HepG2 (cell line): Measurements from ENCODE around the gene SLC10A1. TPM values are rescaled to one million over a fixed set of nuclear protein-coding genes. Genes with fewer than 3 reads are reported as not detected.
A peak's percentile ranks its signal among the peaks of the same experiment; 100 is the strongest.

ENCODE experiments used
- ATAC-seq: fragments of 200-7000 bp; cut with Tn5 transposase; 3 replicates; pipeline ENCODE4 v1.9.1; 2020; ENCODE audit warnings: mild to moderate bottlenecking, moderate library complexity
- BruUV-seq: library from RNA; stranded (reverse); fragments of 400-500 nt; replicated peaks from 2 replicates; lab custom pipeline; 2021; lab: Mats Ljungman, UMichigan
- CTCF ChIA-PET: fragments of 300-600 bp; formaldehyde crosslinking; extraction: SDS; loops from one replicate; lab custom pipeline; 2021; ENCODE audit warnings: low total read pairs, inconsistent platforms, low intra/inter-chr PET ratio; lab: Yijun Ruan, JAX
- POLR2A ChIA-PET: fragments of 350-600 bp; sonication (Branson Sonifier 250); formaldehyde crosslinking; loops from one replicate; lab custom pipeline; 2020; ENCODE audit warnings: antibody characterized with exemption, inconsistent platforms; lab: Yijun Ruan, JAX
- DNase-seq: peaks from one replicate; pipeline ENCODE4 v3.0.0-alpha.2; 2015; ENCODE audit warnings: low spot score
- FAIRE-seq: peaks from 3 replicates; lab custom pipeline; 2011; peaks lifted over from hg19 to GRCh38; lab: Jason Lieb, UNC
- H2AFZ ChIP-seq: one replicate; pipeline ENCODE4 v1.6.1; 2011; ENCODE audit warnings: low read length, inconsistent platforms
- H3K27ac ChIP-seq: fragments of 300-600 bp; 3 replicates; pipeline ENCODE4 v1.8.0; 2011; ENCODE audit warnings: mixed run types, mild to moderate bottlenecking, mixed read lengths, low read length, inconsistent platforms; ENCODE audit not compliant: insufficient read depth; ENCODE audit errors: extremely low read length
- H3K27me3 ChIP-seq, 2 experiments: fragments of 200-600 bp in 1 of 2; 2 replicates in 1 of 2; 3 replicates in 1 of 2; pipeline versions ENCODE4 v1.6.0 to v1.8.0; 2011; ENCODE audit warnings: low read length in 2 of 2, mild to moderate bottlenecking in 2 of 2, moderate library complexity in 2 of 2, inconsistent platforms in 1 of 2; ENCODE audit not compliant: insufficient read depth in 2 of 2, control insufficient read depth in 1 of 2
- H3K36me3 ChIP-seq, 2 experiments: fragments of 200-600 bp in 1 of 2; replicated peaks in 1 of 2; 2 replicates in 1 of 2; 3 replicates in 1 of 2; pipeline versions ENCODE4 v1.5.1 to v1.8.0; 2011; ENCODE audit warnings: low read length in 2 of 2, inconsistent platforms in 1 of 2; ENCODE audit not compliant: insufficient read depth in 2 of 2, control insufficient read depth in 1 of 2
- H3K4me1 ChIP-seq: 2 replicates; pipeline ENCODE4 v1.5.1; 2012; ENCODE audit warnings: low read length, inconsistent platforms; ENCODE audit not compliant: insufficient read depth
- H3K4me2 ChIP-seq: 2 replicates; pipeline ENCODE4 v1.6.0; 2011; ENCODE audit warnings: low read depth, low read length, inconsistent platforms
- H3K4me3 ChIP-seq, 3 experiments: fragments of 200-600 bp in 1 of 3; sonication (generic), shearing (Covaris generic) in 1 of 3; replicated peaks in 1 of 3; 2 replicates each; pipeline ENCODE4 v1.5.1; 2011 to 2016; ENCODE audit warnings: low read length in 3 of 3, inconsistent platforms in 2 of 3, low read depth in 2 of 3, mild to moderate bottlenecking in 2 of 3, control low read depth in 1 of 3, mixed read lengths in 1 of 3; ENCODE audit not compliant: insufficient read depth in 1 of 3
- H3K79me2 ChIP-seq: one replicate; pipeline ENCODE4 v1.6.1; 2011; ENCODE audit warnings: low read length, inconsistent platforms; ENCODE audit not compliant: insufficient read depth
- H3K9ac ChIP-seq: 2 replicates; pipeline ENCODE4 v1.6.0; 2011; ENCODE audit warnings: mild to moderate bottlenecking, low read depth, low read length, inconsistent platforms; ENCODE audit not compliant: insufficient read depth
- H3K9me3 ChIP-seq: 2 replicates; pipeline ENCODE4 v1.5.1; 2012; ENCODE audit warnings: mild to moderate bottlenecking, low read length
- H4K20me1 ChIP-seq: 2 replicates; pipeline ENCODE4 v1.6.0; 2011; ENCODE audit warnings: inconsistent platforms, mild to moderate bottlenecking, low read length, moderate library complexity; ENCODE audit not compliant: insufficient read depth
- GABPA ChIP-seq, 2 experiments: IDR thresholded peaks; 2 replicates each; pipeline ENCODE4 v1.6.1; 2011 to 2016; ENCODE audit warnings: low read depth in 2 of 2, low read length in 1 of 2, missing biosample characterization in 1 of 2, missing genetic modification characterization in 1 of 2
- MLLT10 ChIP-seq: sonication (generic); formaldehyde crosslinking; IDR thresholded peaks from 2 replicates; pipeline ENCODE4 v1.4.0; 2020; ENCODE audit warnings: missing genetic modification reagents
- POLR2AphosphoS2 ChIP-seq: IDR thresholded peaks from 2 replicates; pipeline ENCODE4 v1.6.1; 2011; ENCODE audit warnings: low read depth, low read length, improper control_type of control experiment
- RBFOX2 ChIP-seq: fragments of 200-400 bp; formaldehyde crosslinking; IDR thresholded peaks from 2 replicates; pipeline ENCODE4 v1.6.1; 2017; ENCODE audit warnings: low read depth, mild to moderate bottlenecking, low read length
- RFX5 ChIP-seq: IDR thresholded peaks from 2 replicates; pipeline ENCODE4 v1.6.1; 2011; ENCODE audit warnings: low read depth, low read length, improper control_type of control experiment
- ZBTB7B ChIP-seq: sonication (generic); formaldehyde crosslinking; IDR thresholded peaks from 2 replicates; pipeline ENCODE4 v1.4.0; 2020; ENCODE audit warnings: missing genetic modification reagents
- WGBS: methylation state at CpG from one replicate; pipeline ENCODE4 v1.1.6; 2017; ENCODE audit warnings: low lambda C conversion rate; 5-methylcytosine and 5-hydroxymethylcytosine counted together
- in situ Hi-C: cut with HindIII; loops from 2 replicates; pipeline ENCODE4 v1.10.0; 2017; ENCODE audit warnings: low pct_unique_long_range_greater_than_20kb; ENCODE audit not compliant: extremely low pct_ligation_motif_present
- intact Hi-C: fragments of 100-400 bp; cut with micrococcal nuclease; formaldehyde crosslinking; loops from one replicate; pipeline ENCODE4 v1.10.0; 2022; ENCODE audit not compliant: unreplicated experiment
- polyA plus RNA-seq, 8 experiments: library from polyadenylated mRNA; depleted of rRNA in 3 of 8; stranded (reverse) in 7 of 8; unstranded in 1 of 8; fragments of >200 nt; fragmentation: Illumina TruSeq in 4 of 8; extraction: Trizol in 4 of 8; gene quantifications; 2 replicates each; pipeline versions ENCODE4 v1.2.1 to v1.2.3, GENCODE V29; 2011 to 2016; ENCODE audit warnings: low read depth in 4 of 8, missing spikeins in 1 of 8, mixed read lengths in 1 of 8; ENCODE audit not compliant: insufficient read depth in 1 of 8
- total RNA-seq, 5 experiments: library from RNA; depleted of rRNA; stranded (reverse); fragments of >200 nt; fragmentation: Illumina TruSeq; extraction: Trizol; gene quantifications; 2 replicates each; pipeline ENCODE4 v1.2.3, GENCODE V29; 2016; ENCODE audit warnings: low read depth in 1 of 5
- TF ChIP-seq, protein P1 (sequence below): sonication (generic); formaldehyde crosslinking; IDR thresholded peaks from 2 replicates; pipeline ENCODE4 v1.5.0; 2020; ENCODE audit warnings: mild to moderate bottlenecking, missing genetic modification reagents, moderate library complexity
- TF ChIP-seq, protein P2 (sequence below): IDR thresholded peaks from 2 replicates; pipeline ENCODE4 v1.6.1; 2016; ENCODE audit warnings: low read depth, missing genetic modification reagents, missing compliant biosample characterization
- TF ChIP-seq, protein P3 (sequence below): sonication (generic); formaldehyde crosslinking; IDR thresholded peaks from 2 replicates; pipeline ENCODE4 v1.4.0; 2020; ENCODE audit warnings: missing genetic modification reagents

SLC10A1 gene
- total and polyA plus RNA-seq, 2 of the 13 experiments (the other 11 are each of a cell fraction or from before 2014, with no cell fraction given), result 0.17 TPM; not detected in 1

DNA sequence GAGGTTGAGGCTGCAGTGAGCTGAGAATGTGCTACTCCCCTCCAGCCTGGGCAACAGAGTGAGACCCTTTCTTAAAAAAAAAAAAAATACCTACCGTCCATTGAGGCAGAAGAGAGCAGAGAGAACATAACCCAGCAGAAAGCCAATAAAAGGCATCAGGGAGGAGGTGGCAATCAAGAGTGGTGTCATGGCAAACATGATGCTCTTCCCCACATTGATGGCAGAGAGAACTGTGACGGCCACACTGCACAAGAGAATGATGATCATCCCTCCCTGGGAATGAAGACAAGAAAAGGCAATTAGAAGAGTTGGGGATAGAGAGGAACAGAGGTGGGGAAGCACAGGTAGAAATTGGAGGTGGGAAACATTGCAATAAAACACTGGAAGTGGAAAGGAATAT is 18.0 kb downstream of the SLC10A1 start (continued):
- TF ChIP-seq ZBTB7B (CRISPR knock-in tag), result no peak
- TF ChIP-seq GABPA (IDR thresholded peaks at IDR 0.05; ENCODE audit: low read depth, low read length), result no peak
- no peak for TF ChIP-seq GABPA (CRISPR knock-in tag; IDR thresholded peaks at IDR 0.05; ENCODE audit: low read depth)
- no peak for TF ChIP-seq RFX5
- peak; percentile 3; the same call in 1 of the 2 replicates for TF ChIP-seq RBFOX2
- TF ChIP-seq, protein P1, sequence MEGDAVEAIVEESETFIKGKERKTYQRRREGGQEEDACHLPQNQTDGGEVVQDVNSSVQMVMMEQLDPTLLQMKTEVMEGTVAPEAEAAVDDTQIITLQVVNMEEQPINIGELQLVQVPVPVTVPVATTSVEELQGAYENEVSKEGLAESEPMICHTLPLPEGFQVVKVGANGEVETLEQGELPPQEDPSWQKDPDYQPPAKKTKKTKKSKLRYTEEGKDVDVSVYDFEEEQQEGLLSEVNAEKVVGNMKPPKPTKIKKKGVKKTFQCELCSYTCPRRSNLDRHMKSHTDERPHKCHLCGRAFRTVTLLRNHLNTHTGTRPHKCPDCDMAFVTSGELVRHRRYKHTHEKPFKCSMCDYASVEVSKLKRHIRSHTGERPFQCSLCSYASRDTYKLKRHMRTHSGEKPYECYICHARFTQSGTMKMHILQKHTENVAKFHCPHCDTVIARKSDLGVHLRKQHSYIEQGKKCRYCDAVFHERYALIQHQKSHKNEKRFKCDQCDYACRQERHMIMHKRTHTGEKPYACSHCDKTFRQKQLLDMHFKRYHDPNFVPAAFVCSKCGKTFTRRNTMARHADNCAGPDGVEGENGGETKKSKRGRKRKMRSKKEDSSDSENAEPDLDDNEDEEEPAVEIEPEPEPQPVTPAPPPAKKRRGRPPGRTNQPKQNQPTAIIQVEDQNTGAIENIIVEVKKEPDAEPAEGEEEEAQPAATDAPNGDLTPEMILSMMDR (CRISPR knock-in tag), result no peak

DNA sequence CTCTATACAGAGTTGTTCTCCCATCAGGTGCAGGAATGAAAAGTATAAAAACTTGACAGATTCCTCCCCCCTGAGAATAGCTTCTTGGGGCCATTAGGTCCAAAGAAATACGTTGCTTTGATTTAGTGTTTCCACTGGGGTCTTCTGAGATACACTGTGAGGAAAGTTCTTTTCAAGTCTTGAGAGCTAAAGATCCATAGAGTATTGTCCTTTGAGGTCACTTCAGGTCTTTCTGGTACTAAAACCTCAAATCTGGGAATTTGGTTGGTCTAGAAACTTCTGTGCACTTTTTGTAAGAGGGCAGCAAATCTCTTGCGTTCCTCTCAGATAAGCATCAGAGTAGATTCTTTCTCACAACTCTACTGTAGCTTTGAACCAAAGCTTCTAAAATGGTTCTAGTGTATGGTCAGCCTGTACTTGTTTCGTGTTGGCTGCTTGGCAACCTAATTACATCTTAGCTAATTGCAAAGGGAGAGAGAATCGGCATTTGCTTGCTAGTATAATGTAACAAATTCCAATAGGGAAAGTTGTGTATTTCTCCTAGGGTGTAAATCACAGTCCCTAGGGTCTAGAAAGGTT is 20.1 kb downstream of the SLC10A1 start:
- H3K27ac ChIP-seq, result no peak overlapping the region
- no peak for FAIRE-seq

More for the DNA sequence above, 20.1 kb downstream of the SLC10A1 start:
- no peak overlapping the region for H3K4me3 ChIP-seq
- H3K4me2 ChIP-seq, result no peak overlapping the region
- peaks cover 5 to 31% of the 10 kb centered on the region in 2 experiments for H3K36me3 ChIP-seq
- no peaks in the 10 kb centered on the region for H3K79me2 ChIP-seq
- ChIA-PET CTCF (no interaction called here), POLR2A (interaction anchor here (0.6 to 1.3 kb wide), 2 partner anchors 10 kb away, joined by 3 to 7 read pairs; partner anchors contain the start of gene SRSF5)
- no TSS peak for BruUV-seq
- 0 out of 2 replicates have a peak, but pooled peaks have one; percentile 2 for TF ChIP-seq RBFOX2
- 0 out of 2 replicates have a peak, but pooled peaks have one; percentile 51 for TF ChIP-seq POLR2AphosphoS2
- TF ChIP-seq, protein P2, sequence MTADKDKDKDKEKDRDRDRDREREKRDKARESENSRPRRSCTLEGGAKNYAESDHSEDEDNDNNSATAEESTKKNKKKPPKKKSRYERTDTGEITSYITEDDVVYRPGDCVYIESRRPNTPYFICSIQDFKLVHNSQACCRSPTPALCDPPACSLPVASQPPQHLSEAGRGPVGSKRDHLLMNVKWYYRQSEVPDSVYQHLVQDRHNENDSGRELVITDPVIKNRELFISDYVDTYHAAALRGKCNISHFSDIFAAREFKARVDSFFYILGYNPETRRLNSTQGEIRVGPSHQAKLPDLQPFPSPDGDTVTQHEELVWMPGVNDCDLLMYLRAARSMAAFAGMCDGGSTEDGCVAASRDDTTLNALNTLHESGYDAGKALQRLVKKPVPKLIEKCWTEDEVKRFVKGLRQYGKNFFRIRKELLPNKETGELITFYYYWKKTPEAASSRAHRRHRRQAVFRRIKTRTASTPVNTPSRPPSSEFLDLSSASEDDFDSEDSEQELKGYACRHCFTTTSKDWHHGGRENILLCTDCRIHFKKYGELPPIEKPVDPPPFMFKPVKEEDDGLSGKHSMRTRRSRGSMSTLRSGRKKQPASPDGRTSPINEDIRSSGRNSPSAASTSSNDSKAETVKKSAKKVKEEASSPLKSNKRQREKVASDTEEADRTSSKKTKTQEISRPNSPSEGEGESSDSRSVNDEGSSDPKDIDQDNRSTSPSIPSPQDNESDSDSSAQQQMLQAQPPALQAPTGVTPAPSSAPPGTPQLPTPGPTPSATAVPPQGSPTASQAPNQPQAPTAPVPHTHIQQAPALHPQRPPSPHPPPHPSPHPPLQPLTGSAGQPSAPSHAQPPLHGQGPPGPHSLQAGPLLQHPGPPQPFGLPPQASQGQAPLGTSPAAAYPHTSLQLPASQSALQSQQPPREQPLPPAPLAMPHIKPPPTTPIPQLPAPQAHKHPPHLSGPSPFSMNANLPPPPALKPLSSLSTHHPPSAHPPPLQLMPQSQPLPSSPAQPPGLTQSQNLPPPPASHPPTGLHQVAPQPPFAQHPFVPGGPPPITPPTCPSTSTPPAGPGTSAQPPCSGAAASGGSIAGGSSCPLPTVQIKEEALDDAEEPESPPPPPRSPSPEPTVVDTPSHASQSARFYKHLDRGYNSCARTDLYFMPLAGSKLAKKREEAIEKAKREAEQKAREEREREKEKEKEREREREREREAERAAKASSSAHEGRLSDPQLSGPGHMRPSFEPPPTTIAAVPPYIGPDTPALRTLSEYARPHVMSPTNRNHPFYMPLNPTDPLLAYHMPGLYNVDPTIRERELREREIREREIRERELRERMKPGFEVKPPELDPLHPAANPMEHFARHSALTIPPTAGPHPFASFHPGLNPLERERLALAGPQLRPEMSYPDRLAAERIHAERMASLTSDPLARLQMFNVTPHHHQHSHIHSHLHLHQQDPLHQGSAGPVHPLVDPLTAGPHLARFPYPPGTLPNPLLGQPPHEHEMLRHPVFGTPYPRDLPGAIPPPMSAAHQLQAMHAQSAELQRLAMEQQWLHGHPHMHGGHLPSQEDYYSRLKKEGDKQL (CRISPR knock-in tag), result no peak
- TF ChIP-seq MLLT10 (CRISPR knock-in tag), result no peak
- TF ChIP-seq, protein P3, sequence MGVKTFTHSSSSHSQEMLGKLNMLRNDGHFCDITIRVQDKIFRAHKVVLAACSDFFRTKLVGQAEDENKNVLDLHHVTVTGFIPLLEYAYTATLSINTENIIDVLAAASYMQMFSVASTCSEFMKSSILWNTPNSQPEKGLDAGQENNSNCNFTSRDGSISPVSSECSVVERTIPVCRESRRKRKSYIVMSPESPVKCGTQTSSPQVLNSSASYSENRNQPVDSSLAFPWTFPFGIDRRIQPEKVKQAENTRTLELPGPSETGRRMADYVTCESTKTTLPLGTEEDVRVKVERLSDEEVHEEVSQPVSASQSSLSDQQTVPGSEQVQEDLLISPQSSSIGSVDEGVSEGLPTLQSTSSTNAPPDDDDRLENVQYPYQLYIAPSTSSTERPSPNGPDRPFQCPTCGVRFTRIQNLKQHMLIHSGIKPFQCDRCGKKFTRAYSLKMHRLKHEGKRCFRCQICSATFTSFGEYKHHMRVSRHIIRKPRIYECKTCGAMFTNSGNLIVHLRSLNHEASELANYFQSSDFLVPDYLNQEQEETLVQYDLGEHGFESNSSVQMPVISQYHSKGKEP, result no peak
- no peak overlapping the region for H2AFZ ChIP-seq
- H3K4me1 ChIP-seq, result peaks cover 52% of the 10 kb centered on the region
- no peaks in the 10 kb centered on the region for H3K9me3 ChIP-seq
- 98% methylated on average over 4 of the region's 4 CpGs for WGBS
- intact Hi-C loops (no loop called here), in situ Hi-C loops (no loop called here)
- no peaks in the 10 kb centered on the region for H4K20me1 ChIP-seq
- ATAC-seq (no peak), DNase-seq (no peak)
- no peaks in the 10 kb centered on the region for H3K27me3 ChIP-seq
- no peak overlapping the region for H3K9ac ChIP-seq
